GM20431 (cell line): ENCODE data around the gene GFM2.
"Not testable (repeated sequence)": the region's sequence is repeated elsewhere in the genome, so short reads cannot be mapped to it uniquely, and the experiment has no call there.

ENCODE experiments used
- in situ Hi-C: fragments of 300-500 bp; cut with MseI, MboI; formaldehyde crosslinking; loops from one replicate; pipeline ENCODE4 v1.15.0; 2020; ENCODE audit warnings: low sequenced_read_pairs; ENCODE audit not compliant: unreplicated experiment

Gene GFM2

GRCh38 chr5:74725331-74725730 is 41.6 kb downstream of the GFM2 start:
- in situ Hi-C loops: no loop called here

- in situ Hi-C loops: no loop called here
Measured at GRCh38 chr5:74722271-74722670, 44.6 kb downstream of the GFM2 start.

- in situ Hi-C loops: no loop called here
Measured at GRCh38 chr5:74717596-74717995, 49.3 kb downstream of the GFM2 start.

GRCh38 chr5:74693191-74693590 is 73.7 kb downstream of the GFM2 start:
- in situ Hi-C loops: no loop called here

GRCh38 chr5:74686962-74687751 is 79.8 kb downstream of the GFM2 start:
- in situ Hi-C loops: no loop called here

GRCh38 chr5:74685979-74686631 is 80.8 kb downstream of the GFM2 start:
- in situ Hi-C loops: no loop called here

- in situ Hi-C loops: no loop called here
Measured at GRCh38 chr5:74684900-74685851, 81.7 kb downstream of the GFM2 start, which contains the start of gene HEXB. HEXB (plus strand) TSS chr5:74685233; CDS start chr5:74685261, 28 bp downstream.

GRCh38 chr5:74679966-74680365 is 87.0 kb downstream of the GFM2 start:
- in situ Hi-C loops: no loop called here

- in situ Hi-C loops: not testable (repeated sequence)
Measured at GRCh38 chr5:74679300-74679699, 87.6 kb downstream of the GFM2 start.

- in situ Hi-C loops: not testable (repeated sequence)
Measured at GRCh38 chr5:74678123-74678522, 88.8 kb downstream of the GFM2 start.

- in situ Hi-C loops: not testable (repeated sequence)
Measured at GRCh38 chr5:74676466-74676865, 90.5 kb downstream of the GFM2 start.

- in situ Hi-C loops: loop anchor here (25.0 kb wide), 2 partner anchors 239 to 1086 kb away; no protein-coding TSS in a partner anchor
Measured at GRCh38 chr5:74673011-74673790, 93.7 kb downstream of the GFM2 start.

- in situ Hi-C loops: loop anchor here (25.0 kb wide), 2 partner anchors 240 to 1085 kb away; no protein-coding TSS in a partner anchor
Measured at GRCh38 chr5:74672215-74672877, 94.6 kb downstream of the GFM2 start.
